Karpas-422 (cell line): ENCODE data around the gene TEX13D. TPM values are rescaled to one million over a fixed set of nuclear protein-coding genes. Genes with fewer than 3 reads are reported as not detected.

ENCODE experiments used
- DNase-seq: peaks from one replicate; pipeline ENCODE4 v3.0.0-alpha.2; 2015
- H2AFZ ChIP-seq: fragments of 200-600 bp; sonication (generic); 2 replicates; pipeline ENCODE4 v1.6.1; 2014; ENCODE audit warnings: antibody characterized with exemption, low read length, mixed read lengths
- H3K27ac ChIP-seq: fragments of 200-600 bp; sonication (generic); 2 replicates; pipeline ENCODE4 v1.5.1; 2014; ENCODE audit warnings: mild to moderate bottlenecking, low read length, moderate library complexity
- H3K27me3 ChIP-seq: fragments of 200-600 bp; sonication (generic); 2 replicates; pipeline ENCODE4 v1.6.1; 2014; ENCODE audit warnings: low read length, mixed read lengths
- H3K36me3 ChIP-seq: fragments of 200-600 bp; sonication (generic); 2 replicates; pipeline ENCODE4 v1.6.1; 2014; ENCODE audit warnings: low read length, mixed read lengths; ENCODE audit not compliant: insufficient read depth
- H3K4me1 ChIP-seq: fragments of 200-600 bp; sonication (generic); 2 replicates; pipeline ENCODE4 v1.6.1; 2014; ENCODE audit warnings: mild to moderate bottlenecking, low read length, mixed read lengths
- H3K4me2 ChIP-seq: fragments of 200-600 bp; sonication (generic); 2 replicates; pipeline ENCODE4 v1.6.1; 2014; ENCODE audit warnings: low read length, low read depth, mild to moderate bottlenecking; ENCODE audit not compliant: poor library complexity, severe bottlenecking
- H3K4me3 ChIP-seq: fragments of 200-600 bp; sonication (generic); 2 replicates; pipeline ENCODE4 v1.5.1; 2014; ENCODE audit warnings: mild to moderate bottlenecking, antibody characterized with exemption, low read length, mixed read lengths
- H3K79me2 ChIP-seq: fragments of 200-600 bp; sonication (generic); 2 replicates; pipeline ENCODE4 v1.6.1; 2014; ENCODE audit warnings: mild to moderate bottlenecking, low read length, mixed read lengths
- H3K9ac ChIP-seq: fragments of 200-600 bp; sonication (generic); 2 replicates; pipeline ENCODE4 v1.6.0; 2014; ENCODE audit warnings: low read length
- H3K9me2 ChIP-seq: fragments of 200-600 bp; sonication (generic), shearing (Covaris generic); replicated peaks from 2 replicates; pipeline ENCODE4 v1.6.0; 2014; ENCODE audit warnings: mild to moderate bottlenecking, low read length, moderate library complexity; ENCODE audit not compliant: insufficient read depth
- H3K9me3 ChIP-seq: fragments of 300-700, 200-600 bp; sonication (generic); 2 replicates; pipeline ENCODE4 v1.6.1; 2014; ENCODE audit warnings: low read length, mixed read lengths
- H4K20me1 ChIP-seq: fragments of 200-600 bp; sonication (generic); 2 replicates; pipeline ENCODE4 v1.6.1; 2014; ENCODE audit warnings: mild to moderate bottlenecking, antibody characterized with exemption, low read length, low read depth; ENCODE audit not compliant: insufficient read depth
- small RNA-seq: library from RNA; depleted of rRNA; stranded (forward); fragments of <200 nt; gene quantifications from one replicate; pipeline ENCODE3, GENCODE V24; 2014
- total RNA-seq: library from RNA; depleted of rRNA; stranded (reverse); fragments of >200 nt; shearing (Covaris generic); gene quantifications from 2 replicates; pipeline ENCODE4 v1.2.3, GENCODE V29; 2014; ENCODE audit warnings: low replicate concordance; rRNA removed

The TEX13D gene
- total RNA-seq, 1 experiment from 2014 or later, result 0.82 TPM

DNA sequence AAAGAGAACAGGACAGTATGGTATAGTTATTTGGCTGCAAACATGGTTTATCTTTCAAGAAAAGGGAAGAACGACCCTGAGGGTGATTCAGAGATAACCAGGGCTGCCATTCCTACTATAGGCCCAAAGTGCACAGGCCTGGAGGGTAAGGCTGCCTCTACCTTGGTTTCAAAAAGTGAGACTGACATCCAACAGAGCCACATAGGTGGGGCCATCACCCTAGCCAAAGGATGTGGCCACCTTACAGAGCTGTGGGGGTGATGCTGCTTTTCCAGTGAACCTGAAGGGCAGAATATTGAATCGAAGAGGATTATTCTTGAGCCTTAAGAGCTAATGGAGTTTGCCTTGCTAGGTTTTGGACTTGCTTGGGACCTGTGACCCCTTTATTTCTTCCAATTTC lies 29.6 kb downstream of the TEX13D start:
- H3K36me3 ChIP-seq, result no peaks in the 10 kb centered on the region
- no peak overlapping the region for H2AFZ ChIP-seq
- H3K9ac ChIP-seq, result no peak overlapping the region
- H3K9me2 ChIP-seq, result no peaks in the 10 kb centered on the region
- H3K4me2 ChIP-seq, result no peak overlapping the region
- no peaks in the 10 kb centered on the region for H4K20me1 ChIP-seq
- H3K4me3 ChIP-seq, result no peak overlapping the region
- no peaks in the 10 kb centered on the region for H3K79me2 ChIP-seq
- H3K27ac ChIP-seq, result no peak overlapping the region
- DNase-seq, result no peak
- H3K4me1 ChIP-seq, result no peaks in the 10 kb centered on the region
- no peaks in the 10 kb centered on the region for H3K9me3 ChIP-seq
- no peaks in the 10 kb centered on the region for H3K27me3 ChIP-seq

DNA sequence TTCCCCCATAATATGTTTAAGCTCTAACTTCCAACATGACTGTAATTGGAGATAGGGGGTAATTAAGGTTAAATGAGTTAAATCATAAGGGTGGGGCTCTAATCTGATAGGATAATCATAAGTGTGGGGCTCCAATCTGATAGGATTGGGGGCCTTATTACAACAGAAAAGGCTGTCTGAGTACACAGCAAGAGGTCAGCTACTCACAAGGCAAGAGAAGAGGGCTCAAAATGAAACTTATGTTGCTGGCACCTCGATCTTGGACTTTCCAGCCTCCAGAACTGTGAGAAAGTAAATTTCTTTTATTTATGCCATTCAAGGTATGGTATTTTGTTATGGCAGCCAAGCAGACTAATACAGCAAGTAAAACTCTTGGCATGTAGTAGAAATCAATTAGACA lies 30.3 kb downstream of the TEX13D start:
- Histone ChIP-seq H2AFZ (no peak overlapping the region), H3K9ac (no peak overlapping the region), H3K9me3 (no peaks in the 10 kb centered on the region), H3K27me3 (no peaks in the 10 kb centered on the region), H3K4me3 (no peak overlapping the region), H3K9me2 (no peaks in the 10 kb centered on the region), H3K79me2 (no peaks in the 10 kb centered on the region), H3K4me2 (no peak overlapping the region), H3K27ac (no peak overlapping the region), H4K20me1 (no peaks in the 10 kb centered on the region), H3K4me1 (no peaks in the 10 kb centered on the region), H3K36me3 (no peaks in the 10 kb centered on the region)
- no peak for DNase-seq

DNA sequence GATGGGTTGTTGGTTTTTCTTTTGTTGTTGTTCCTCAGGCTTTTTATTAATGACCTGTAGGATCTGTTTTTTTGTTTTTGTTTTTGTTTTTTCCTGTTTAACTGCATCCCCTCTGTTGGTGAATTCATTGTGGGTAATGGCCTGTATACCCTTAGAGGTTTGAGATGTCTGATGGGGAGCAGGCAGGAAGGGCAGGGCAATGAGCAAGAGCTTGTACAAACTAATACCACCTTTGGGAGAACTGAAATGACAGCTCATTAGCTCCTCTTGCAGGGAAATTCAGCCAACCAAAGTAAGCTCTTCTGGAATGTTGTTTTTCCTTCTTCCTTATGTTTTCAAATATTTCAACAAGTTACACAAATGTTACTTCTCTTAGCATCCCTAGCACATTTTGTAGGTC lies 37.3 kb downstream of the TEX13D start:
- Histone ChIP-seq H3K27me3 (no peaks in the 10 kb centered on the region), H3K27ac (no peak overlapping the region), H3K4me3 (no peak overlapping the region), H3K4me2 (no peak overlapping the region), H3K9me3 (no peaks in the 10 kb centered on the region), H3K9ac (no peak overlapping the region), H4K20me1 (no peaks in the 10 kb centered on the region), H3K4me1 (no peaks in the 10 kb centered on the region), H2AFZ (no peak overlapping the region), H3K36me3 (no peaks in the 10 kb centered on the region), H3K79me2 (no peaks in the 10 kb centered on the region), H3K9me2 (no peaks in the 10 kb centered on the region)
- no peak for DNase-seq

DNA sequence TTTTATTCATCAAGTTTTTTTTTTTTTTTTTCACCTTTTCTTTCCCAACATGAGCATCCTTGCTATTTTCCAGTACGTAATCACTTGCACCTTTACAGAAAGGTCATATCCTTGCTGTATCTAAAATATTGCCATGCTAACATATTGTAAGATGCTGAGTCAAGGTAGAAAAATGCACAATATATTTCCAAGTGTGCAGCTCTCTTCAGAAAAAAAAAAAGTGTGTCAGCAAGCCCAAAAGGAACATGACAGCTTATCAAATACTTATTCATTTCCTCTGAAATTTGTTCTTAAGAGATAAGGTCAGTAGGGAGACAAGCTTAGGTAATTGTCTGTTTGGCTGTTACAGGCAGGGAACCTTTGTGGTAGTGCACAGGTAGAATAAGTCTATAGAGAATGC lies 40.9 kb downstream of the TEX13D start:
- H3K4me3 ChIP-seq, result no peak overlapping the region
- H4K20me1 ChIP-seq, result no peaks in the 10 kb centered on the region
- no peaks in the 10 kb centered on the region for H3K79me2 ChIP-seq
- H3K27ac ChIP-seq, result no peak overlapping the region
- no peak overlapping the region for H3K9ac ChIP-seq
- H3K9me2 ChIP-seq, result no peaks in the 10 kb centered on the region
- H2AFZ ChIP-seq, result no peak overlapping the region
- H3K36me3 ChIP-seq, result no peaks in the 10 kb centered on the region
- no peak for DNase-seq
- no peaks in the 10 kb centered on the region for H3K4me1 ChIP-seq
- H3K9me3 ChIP-seq, result no peaks in the 10 kb centered on the region
- no peaks in the 10 kb centered on the region for H3K27me3 ChIP-seq
- H3K4me2 ChIP-seq, result no peak overlapping the region

DNA sequence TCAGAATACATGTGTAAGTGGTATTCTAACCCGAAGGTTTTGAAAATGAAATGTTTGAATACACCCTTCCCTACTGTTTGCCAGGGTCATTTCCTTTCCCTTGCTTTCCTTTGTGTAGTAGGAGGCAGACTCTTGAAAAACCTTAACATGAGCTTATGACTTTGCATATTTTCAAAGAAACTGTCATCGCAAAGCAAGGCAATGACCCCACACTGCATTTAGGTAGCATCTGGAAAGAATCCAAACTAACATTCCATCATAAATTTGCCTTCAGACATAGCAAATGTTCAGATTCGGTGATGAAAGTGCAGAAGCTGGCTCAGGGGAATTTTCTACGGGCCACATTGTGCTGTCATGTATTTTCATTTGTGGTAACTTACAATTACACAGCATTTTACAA lies 46.2 kb downstream of the TEX13D start:
- Histone ChIP-seq H3K79me2 (no peaks in the 10 kb centered on the region), H3K9me2 (no peaks in the 10 kb centered on the region), H3K27ac (no peak overlapping the region), H3K4me1 (no peaks in the 10 kb centered on the region), H4K20me1 (no peaks in the 10 kb centered on the region), H2AFZ (no peak overlapping the region), H3K9me3 (no peaks in the 10 kb centered on the region), H3K4me3 (no peak overlapping the region), H3K4me2 (no peak overlapping the region), H3K27me3 (no peaks in the 10 kb centered on the region), H3K9ac (no peak overlapping the region), H3K36me3 (no peaks in the 10 kb centered on the region)
- DNase-seq, result no peak

DNA sequence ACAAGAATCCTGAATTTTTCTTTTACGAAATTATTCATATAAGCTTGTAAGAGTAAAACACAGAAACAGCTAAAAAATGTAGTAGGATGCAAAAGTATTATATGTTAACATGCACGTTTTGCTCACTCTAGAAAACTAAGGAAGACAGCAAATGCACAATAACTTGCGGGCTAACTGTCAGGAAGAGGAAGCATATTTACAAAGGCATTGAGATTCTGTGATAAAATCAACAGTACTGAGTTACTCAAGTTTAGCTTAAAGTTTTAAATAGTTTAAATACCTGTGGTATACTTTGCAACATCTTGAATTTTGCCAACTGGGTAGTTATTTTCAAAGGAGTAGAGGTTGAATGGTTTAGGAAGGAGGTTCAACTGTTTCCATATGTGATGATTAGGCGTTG lies 50.9 kb downstream of the TEX13D start:
- Histone ChIP-seq H3K27me3 (no peaks in the 10 kb centered on the region), H3K27ac (no peak overlapping the region), H2AFZ (no peak overlapping the region), H3K79me2 (no peaks in the 10 kb centered on the region), H3K4me1 (no peaks in the 10 kb centered on the region), H3K4me2 (no peak overlapping the region), H3K9me2 (no peaks in the 10 kb centered on the region), H3K36me3 (no peaks in the 10 kb centered on the region), H4K20me1 (no peaks in the 10 kb centered on the region), H3K9ac (no peak overlapping the region), H3K4me3 (no peak overlapping the region), H3K9me3 (no peaks in the 10 kb centered on the region)
- no peak for DNase-seq

DNA sequence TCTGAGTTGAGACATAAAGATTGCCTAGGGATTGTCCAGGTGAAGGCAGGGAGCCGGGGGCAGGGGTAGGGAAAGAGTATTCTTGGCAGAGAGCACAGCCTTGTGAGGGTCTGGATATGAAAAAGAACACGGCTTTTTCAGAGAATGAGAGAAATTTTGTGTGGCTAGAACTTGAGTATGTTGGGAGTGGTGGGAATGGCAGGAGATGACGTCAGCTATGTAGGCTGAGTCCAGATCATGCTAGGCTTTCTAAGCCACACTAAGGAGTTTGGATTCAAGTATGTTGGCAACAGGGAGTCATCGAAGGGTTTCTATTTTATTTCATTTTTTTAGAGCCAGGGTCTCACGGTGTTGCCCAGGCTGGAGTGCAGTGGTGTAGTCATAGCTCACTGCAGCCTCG lies 53.9 kb downstream of the TEX13D start:
- no peak for DNase-seq
- Histone ChIP-seq H4K20me1 (no peaks in the 10 kb centered on the region), H3K4me1 (no peaks in the 10 kb centered on the region), H3K27me3 (no peaks in the 10 kb centered on the region), H3K79me2 (no peaks in the 10 kb centered on the region), H2AFZ (no peak overlapping the region), H3K4me2 (no peak overlapping the region), H3K27ac (no peak overlapping the region), H3K9me2 (no peaks in the 10 kb centered on the region), H3K4me3 (no peak overlapping the region), H3K9me3 (no peaks in the 10 kb centered on the region), H3K9ac (no peak overlapping the region), H3K36me3 (no peaks in the 10 kb centered on the region)

Small RNA genes within 50 kb of the gene (small RNA-seq; reads per million reads assigned to genes)
- not detected for gene AL022718.1

Other genes with a start within 250 kb of the TEX13D start
- gene SH2D1A, start 13.9 kb downstream of the TEX13D start, total RNA-seq, result 0.72 and 1.5 TPM in 2 replicates